ENCODE measurements around the gene IRAG1. TPM values are rescaled to one million over a fixed set of nuclear protein-coding genes. Genes with fewer than 3 reads are reported as not detected.

Gene IRAG1
- total and polyA plus RNA-seq, 2 of the 13 experiments (the other 11 are each of a cell fraction or from before 2014, with no cell fraction given) = 0.13 to 0.20 TPM

DNA sequence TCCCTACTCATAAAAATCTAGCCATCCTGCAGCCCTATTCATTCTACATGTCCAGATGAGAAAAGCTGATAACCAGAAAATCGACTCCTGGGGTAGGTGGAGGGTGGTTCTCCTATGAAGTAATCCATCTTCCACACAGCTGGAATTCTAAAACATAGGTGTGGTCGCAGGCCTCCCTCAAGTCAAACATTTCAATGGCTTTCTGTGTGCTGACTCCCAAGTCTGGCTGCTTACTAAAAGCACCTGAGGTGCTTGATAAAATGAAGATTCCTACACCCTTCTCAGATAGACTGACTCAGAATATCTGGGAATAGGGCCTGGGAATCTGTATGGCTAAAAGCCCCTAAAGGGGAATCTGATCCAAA lies 26.1 kb downstream of the IRAG1 start (continued):
- TF ChIP-seq PHB2 (IDR thresholded peaks at IDR 0.05; ENCODE audit: partially characterized antibody) = no peak
- TF ChIP-seq ARNT2 (CRISPR knock-in tag; IDR thresholded peaks at IDR 0.05; ENCODE audit: low read depth) = no peak
- no peak for TF ChIP-seq SOX5 (CRISPR knock-in tag; IDR thresholded peaks at IDR 0.05; ENCODE audit: borderline replicate concordance)
- TF ChIP-seq ISL2 (CRISPR knock-in tag; IDR thresholded peaks at IDR 0.05) = no peak
- no peak for TF ChIP-seq ZKSCAN1 (IDR thresholded peaks at IDR 0.05; ENCODE audit: low read length)

DNA sequence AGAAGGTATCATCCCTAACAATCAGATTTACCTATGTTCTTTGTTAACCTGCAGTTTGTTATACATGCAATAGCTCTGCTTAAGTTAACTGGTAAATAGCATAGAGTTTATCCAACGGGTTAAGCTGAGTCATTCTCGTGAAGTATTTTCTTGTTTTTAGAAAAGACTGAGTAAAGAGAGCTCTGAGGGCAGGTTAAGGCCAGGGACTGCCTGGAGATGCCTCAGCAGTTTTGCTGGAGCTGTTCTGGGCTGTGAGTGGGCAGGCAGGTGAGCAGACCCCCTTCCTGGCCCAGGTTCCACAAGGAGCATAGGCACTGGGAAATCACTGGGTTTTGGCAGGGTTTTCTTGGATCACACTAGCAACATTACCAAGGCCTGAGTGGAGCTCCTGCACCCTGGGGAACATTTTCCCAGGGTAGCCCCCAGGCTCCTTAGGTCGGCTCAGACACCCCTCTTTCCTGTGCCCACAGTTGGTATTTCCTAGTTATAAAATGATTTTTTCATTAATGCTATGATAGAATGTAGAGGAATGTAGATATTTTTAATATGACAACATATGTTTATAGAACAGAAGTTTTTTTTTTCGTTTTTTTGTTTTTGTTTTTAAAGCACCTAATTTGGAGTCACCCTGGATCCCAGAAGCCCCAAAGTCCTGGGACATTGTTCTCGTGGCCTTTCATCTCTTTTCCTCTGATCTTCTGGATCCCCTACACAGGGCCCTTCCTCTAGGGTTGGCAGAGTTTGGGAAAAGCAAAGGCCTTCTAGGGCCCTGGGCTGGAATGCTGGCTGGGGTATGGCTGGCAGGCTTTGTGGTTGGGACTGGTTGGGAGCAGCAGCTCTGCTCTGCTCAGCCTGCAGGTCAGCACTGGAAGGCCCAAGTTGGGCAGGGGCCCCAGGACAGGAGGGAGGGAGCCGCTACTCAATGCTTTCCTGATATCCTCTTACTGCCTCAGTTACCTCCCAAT lies 26.7 kb downstream of the IRAG1 start:
- Histone ChIP-seq H3K79me2 (ENCODE audit: insufficient read depth, low read length) (no peaks in the 10 kb centered on the region), H3K27ac (ENCODE audit: extremely low read length, insufficient read depth, low read length) (no peak overlapping the region), H3K36me3 (replicated peaks in 1 of 2; ENCODE audit: control insufficient read depth in 1 of 2, insufficient read depth in 2 of 2, low read length in 2 of 2) (no peaks in the 10 kb centered on the region), H3K9ac (ENCODE audit: insufficient read depth, low read depth, low read length) (no peak overlapping the region), H3K4me3 (replicated peaks in 1 of 3; ENCODE audit: insufficient read depth in 1 of 3, low read depth in 2 of 3, low read length in 3 of 3) (no peak overlapping the region), H3K4me1 (ENCODE audit: insufficient read depth, low read length) (peaks cover 20% of the 10 kb centered on the region), H3K4me2 (ENCODE audit: low read depth, low read length) (no peak overlapping the region), H3K27me3 (ENCODE audit: control insufficient read depth in 1 of 2, insufficient read depth in 2 of 2, low read length in 2 of 2) (no peaks in the 10 kb centered on the region), H4K20me1 (ENCODE audit: insufficient read depth, low read length) (no peaks in the 10 kb centered on the region), H2AFZ (ENCODE audit: low read length) (no peak overlapping the region), H3K9me3 (ENCODE audit: low read length) (no peaks in the 10 kb centered on the region)
- TF ChIP-seq ZC3H13 (CRISPR knock-in tag; IDR thresholded peaks at IDR 0.05) (no peak), NFE2L2 (IDR thresholded peaks at IDR 0.05; ENCODE audit: low read length) (peak; percentile 50; the same call in 1 of the 2 replicates), SPEN (CRISPR knock-in tag; IDR thresholded peaks at IDR 0.05; ENCODE audit: low read depth) (no peak), ZNF749 (CRISPR knock-in tag; IDR thresholded peaks at IDR 0.05; ENCODE audit: borderline replicate concordance) (no peak), MAFF (IDR thresholded peaks at IDR 0.05; ENCODE audit: low read depth, low read length) (0 out of 2 replicates have a peak, but pooled peaks have one; percentile 15), HES4 (CRISPR knock-in tag; IDR thresholded peaks at IDR 0.05; ENCODE audit: borderline replicate concordance) (no peak), MAFK (conservative IDR thresholded peaks at IDR 0.05 in 1 of 2, IDR thresholded peaks at IDR 0.05 in 1 of 2; ENCODE audit: low read length in 2 of 2) (0 out of 4 replicates have a peak, but pooled peaks of 1 of the 2 experiments have one; percentile 8), ZNF317 (CRISPR knock-in tag; IDR thresholded peaks at IDR 0.05) (no peak), ZSCAN9 (CRISPR knock-in tag; IDR thresholded peaks at IDR 0.05; ENCODE audit: borderline replicate concordance) (no peak), ZNF383 (CRISPR knock-in tag; IDR thresholded peaks at IDR 0.05; ENCODE audit: borderline replicate concordance) (no peak)
- TF ChIP-seq, protein P1, sequence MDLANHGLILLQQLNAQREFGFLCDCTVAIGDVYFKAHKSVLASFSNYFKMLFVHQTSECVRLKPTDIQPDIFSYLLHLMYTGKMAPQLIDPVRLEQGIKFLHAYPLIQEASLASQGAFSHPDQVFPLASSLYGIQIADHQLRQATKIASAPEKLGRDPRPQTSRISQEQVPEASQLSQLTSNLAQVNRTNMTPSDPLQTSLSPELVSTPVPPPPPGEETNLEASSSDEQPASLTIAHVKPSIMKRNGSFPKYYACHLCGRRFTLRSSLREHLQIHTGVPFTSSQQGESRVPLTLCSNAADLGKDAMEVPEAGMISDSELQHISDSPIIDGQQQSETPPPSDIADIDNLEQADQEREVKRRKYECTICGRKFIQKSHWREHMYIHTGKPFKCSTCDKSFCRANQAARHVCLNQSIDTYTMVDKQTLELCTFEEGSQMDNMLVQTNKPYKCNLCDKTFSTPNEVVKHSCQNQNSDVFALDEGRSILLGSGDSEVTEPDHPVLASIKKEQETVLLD (CRISPR knock-in tag; IDR thresholded peaks at IDR 0.05; ENCODE audit: low read depth) = no peak
- ChIA-PET CTCF (ENCODE audit: low intra/inter-chr PET ratio, low total read pairs) (no interaction called here), POLR2A (no interaction called here)
- BruUV-seq (replicated peaks) = no TSS peak
- DNase-seq (ENCODE audit: low spot score) = no peak
- intact Hi-C loops (cut with micrococcal nuclease; ENCODE audit: unreplicated experiment) (no loop called here), in situ Hi-C loops (cut with HindIII; ENCODE audit: extremely low pct_ligation_motif_present, low pct_unique_long_range_greater_than_20kb) (no loop called here)
- WGBS (ENCODE audit: low lambda C conversion rate) = 14% methylated on average over 6 of the region's 6 CpGs
- ATAC-seq = no peak; the same call in 2 of the 3 replicates
- FAIRE-seq = no peak
